ENCODE data around the gene RBM39.

- TF ChIP-seq POLR2AphosphoS5 (IDR thresholded peaks at IDR 0.05; ENCODE audit: low read depth, low read length) (no peak), SUZ12 (IDR thresholded peaks at IDR 0.05; ENCODE audit: low read length) (no peak), CTCF (IDR thresholded peaks at IDR 0.05; ENCODE audit: control extremely low read depth in 1 of 3, insufficient read depth in 1 of 3, low read depth in 1 of 3, low read length in 3 of 3) (no peak), JUN (IDR thresholded peaks at IDR 0.05; ENCODE audit: low read depth, low read length) (no peak), RAD21 (IDR thresholded peaks at IDR 0.05 in 1 of 2, conservative IDR thresholded peaks at IDR 0.05 in 1 of 2; ENCODE audit: low read depth in 2 of 2, low read length in 2 of 2) (no peak), EZH2 (IDR thresholded peaks at IDR 0.05; ENCODE audit: low read depth, low read length, severe bottlenecking) (no peak), KDM1A (IDR thresholded peaks at IDR 0.05; ENCODE audit: borderline replicate concordance, low read length) (no peak), ATF2 (IDR thresholded peaks at IDR 0.05; ENCODE audit: low read length) (peak; percentile 47; the same call in 1 of the 2 replicates), CEBPB (IDR thresholded peaks at IDR 0.05; ENCODE audit: low read depth, low read length) (no peak), TEAD4 (IDR thresholded peaks at IDR 0.05; ENCODE audit: low read depth, low read length) (no peak), CHD1 (IDR thresholded peaks at IDR 0.05; ENCODE audit: low read depth, low read length) (no peak), EP300 (IDR thresholded peaks at IDR 0.05; ENCODE audit: borderline replicate concordance in 1 of 2, low read depth in 2 of 2, low read length in 2 of 2) (no peak), MAFK (IDR thresholded peaks at IDR 0.05; ENCODE audit: low read depth, low read length) (no peak), TAF1 (IDR thresholded peaks at IDR 0.05; ENCODE audit: low read depth, low read length) (no peak)
These were observed 7.0 kb downstream of the RBM39 start for GRCh38 chr20:35734777-35735649.
